ENCODE data around the gene ZDHHC14. TPM values are rescaled to one million over a fixed set of nuclear protein-coding genes. Genes with fewer than 3 reads are reported as not detected.

Gene ZDHHC14
- polyA plus RNA-seq, 3 donors, result 19.1 to 24.5 (median 21.2) TPM

DNA sequence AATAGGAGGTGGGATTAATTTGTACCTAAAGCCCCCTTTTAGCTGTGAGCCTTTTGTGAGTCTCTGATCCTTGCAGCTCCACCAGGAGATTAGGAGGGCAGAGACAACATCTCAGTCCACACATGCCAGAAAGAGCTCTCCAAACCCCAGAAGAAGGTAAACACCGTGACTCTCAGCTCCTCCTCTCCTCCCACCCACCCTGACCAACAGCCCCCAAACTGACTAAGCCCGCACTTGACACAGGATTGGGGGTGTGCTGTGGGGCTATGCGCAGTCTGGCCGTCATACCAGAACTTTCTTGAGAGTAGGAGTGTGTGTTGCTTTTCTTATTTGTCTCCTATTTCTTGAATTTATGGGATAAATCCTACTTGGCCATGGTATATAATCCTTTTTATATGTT is 277.3 kb downstream of the ZDHHC14 start:
- DNase-seq, result no peak

DNA sequence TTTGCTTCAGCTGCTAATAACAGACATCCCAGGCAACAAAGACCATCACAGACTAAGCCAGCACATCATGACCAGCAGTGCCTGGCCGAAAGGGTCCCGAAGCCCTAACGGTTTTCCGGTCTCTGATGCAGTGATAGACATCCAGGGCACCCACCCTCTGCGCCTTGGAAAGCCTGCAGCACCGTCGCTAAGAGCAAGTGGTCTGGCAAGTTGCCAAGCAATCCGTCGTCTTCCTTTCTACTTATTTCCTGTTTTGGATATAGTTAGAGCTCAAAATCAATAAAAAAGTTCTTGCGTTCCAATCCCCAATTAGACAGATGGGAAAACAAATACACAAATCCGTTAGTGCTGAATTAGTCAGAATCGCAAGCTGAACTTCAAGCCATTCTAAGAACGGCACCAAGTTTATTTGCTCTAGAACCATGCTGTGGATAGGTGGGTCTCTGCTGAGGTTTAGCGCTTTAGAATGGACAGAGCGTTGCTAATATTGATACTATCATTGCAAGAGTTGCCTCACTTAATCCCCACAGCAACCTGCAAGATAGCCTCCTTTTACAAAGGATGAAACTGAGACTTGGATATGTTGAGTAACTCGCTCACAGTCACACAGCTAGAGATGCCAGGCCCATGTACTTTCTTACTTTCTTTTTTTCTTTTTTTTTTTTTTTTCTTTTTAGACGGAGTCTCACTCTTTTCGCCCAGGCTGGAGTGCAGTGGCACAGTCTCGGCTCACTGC is 278.7 kb downstream of the ZDHHC14 start:
- DNase-seq, result no peak

- DNase-seq, result no peak
These were observed 279.4 kb downstream of the ZDHHC14 start for GRCh38 chr6:157660414-157660813.

DNA sequence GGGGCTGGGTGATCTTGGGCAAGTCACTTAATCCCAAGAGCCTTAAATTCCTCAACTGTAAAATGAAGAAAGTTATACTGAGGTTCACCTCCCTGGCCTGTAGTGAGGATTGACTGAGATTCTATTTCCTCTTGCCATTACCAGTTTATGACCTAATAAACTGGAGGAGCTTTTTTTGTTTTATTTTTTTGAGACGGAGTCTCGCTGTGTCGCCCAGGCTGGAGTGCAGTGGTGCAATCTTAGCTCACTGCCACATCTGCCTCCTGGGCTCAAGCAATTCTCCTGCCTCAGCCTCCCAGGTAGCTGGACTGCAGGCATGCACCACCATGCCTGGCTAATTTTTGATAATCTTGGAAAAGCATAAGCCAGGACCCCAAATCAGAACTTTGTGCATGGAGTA is 280.7 kb downstream of the ZDHHC14 start:
- no peak for DNase-seq

DNA sequence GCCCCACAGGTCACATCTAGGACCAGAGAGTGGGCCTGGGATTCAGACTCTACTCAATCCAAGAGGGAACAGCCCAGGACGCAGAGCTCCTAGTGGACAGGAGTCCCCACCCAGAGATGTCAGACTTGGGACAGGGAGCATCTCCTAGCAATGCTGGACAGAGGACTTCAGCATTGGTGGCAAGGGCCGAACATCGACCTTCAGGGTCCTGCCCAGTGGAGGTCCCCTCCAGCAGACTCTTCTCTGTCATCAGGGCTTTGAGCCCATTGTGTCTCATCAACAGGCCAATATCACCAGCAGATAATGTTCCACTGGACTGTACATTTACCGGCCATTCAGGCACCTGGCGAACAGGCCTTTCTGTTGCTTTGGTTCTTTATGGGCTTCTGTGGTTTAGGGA is 282.3 kb downstream of the ZDHHC14 start:
- no peak for DNase-seq

GRCh38 chr6:157665180-157665579 is 284.2 kb downstream of the ZDHHC14 start:
- DNase-seq, result no peak

DNA sequence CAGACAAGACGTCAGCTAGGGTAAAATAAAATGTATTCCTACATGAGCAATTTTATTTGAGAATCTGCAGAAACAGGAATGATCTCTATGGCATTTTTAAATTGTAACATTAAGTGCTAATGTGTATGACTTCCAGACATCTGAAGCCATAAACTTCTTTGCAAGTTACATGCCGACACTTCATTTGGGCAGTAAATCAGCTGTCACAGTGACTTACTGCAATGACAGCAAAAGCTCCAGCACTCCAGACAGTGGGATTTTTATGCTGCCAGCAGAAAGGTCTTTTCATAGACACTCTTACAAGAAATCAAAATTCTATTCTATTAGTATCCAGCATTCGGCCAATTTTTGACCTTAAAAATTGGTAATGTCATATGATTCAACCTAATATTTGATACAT is 285.7 kb downstream of the ZDHHC14 start:
- DNase-seq, result no peak

- peak; percentile 74 for DNase-seq
These were observed 286.4 kb downstream of the ZDHHC14 start for GRCh38 chr6:157667211-157668008.

DNA sequence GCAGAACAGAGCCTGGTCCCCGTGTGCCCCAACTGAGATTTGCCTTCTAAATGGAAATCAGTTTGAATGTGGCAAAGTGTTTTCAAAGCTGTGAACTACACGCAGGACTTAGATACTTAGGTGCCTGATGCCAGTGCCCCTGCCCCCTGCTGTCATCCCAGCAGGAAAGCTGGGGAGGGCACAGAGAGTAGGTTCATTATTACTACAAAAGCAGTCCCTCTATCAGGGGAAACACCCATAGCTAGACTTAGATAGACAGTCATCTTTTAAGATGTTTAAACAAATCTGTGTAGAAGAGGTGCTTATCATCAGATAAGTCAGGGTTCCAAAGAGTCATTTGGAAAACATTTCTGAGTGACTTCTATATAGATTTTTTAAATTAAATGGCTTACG is 287.0 kb downstream of the ZDHHC14 start:
- DNase-seq, result no peak

- DNase-seq, result no peak
These were observed 287.7 kb downstream of the ZDHHC14 start for GRCh38 chr6:157668713-157669112.

- no peak for DNase-seq
These were observed 288.3 kb downstream of the ZDHHC14 start for GRCh38 chr6:157669323-157669722.

DNA sequence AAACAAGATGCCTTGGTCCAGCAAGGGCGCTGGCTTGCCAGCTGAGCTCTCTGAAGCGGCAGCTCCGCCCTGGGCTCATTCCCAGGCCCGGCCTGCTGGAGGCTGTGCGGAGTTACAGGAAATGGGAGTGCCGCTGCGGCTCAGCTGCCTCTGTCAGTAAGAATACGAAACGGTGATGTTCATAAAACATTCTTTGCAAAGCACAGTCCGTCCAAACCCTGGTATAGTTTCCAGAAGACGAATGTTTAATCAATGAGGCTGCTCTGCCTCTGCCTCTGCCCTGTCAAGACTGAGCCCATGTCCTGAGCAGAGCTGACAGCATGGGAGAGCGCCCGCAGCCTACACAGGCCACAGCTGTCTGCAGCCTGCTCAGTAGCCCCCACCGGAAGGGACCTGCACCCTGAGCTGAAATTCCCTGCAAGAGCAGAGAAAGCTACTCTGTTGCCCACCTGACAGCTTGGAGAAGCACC is 288.8 kb downstream of the ZDHHC14 start:
- peak; percentile 56 for DNase-seq

DNA sequence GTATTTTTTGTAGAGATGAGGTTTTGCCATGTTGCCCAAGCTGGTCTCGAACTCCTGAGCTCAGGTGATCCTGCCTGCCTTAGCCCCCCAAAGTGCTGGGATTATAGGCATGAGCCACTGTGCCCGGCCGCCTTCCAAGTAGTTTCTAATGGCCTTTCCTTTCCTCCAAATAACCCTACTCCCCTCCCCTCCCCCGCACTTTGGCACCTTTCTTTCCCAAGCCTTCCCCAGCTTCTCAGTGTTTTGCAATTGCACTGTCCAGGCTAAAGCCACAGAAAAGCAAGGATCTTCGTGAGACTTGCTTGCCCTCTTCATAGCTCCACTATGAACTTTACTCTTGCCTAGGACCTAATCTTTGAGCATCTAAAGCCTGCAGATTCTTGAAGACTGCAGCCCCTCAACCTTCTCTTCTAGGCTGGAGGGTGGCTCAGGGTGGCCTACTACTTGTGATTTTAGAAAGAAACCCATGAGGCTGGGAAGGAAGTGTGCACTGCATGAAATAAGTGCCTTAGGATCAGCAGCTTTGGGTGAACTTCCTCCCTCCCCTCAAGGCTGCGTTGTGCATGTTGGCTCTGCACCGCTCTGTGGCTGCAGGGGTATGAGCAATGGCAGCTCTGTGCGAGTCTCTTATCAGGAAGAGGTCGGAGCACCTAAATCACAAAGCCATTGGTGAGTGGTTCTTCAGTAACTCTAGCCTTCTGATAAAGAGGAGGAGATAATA is 289.6 kb downstream of the ZDHHC14 start:
- DNase-seq, result no peak

GRCh38 chr6:157672726-157673412 is 291.9 kb downstream of the ZDHHC14 start:
- DNase-seq, result no peak

GRCh38 chr6:157673596-157673995 is 292.6 kb downstream of the ZDHHC14 start:
- no peak for DNase-seq

GRCh38 chr6:157674061-157674460 is 293.1 kb downstream of the ZDHHC14 start:
- DNase-seq, result no peak

GRCh38 chr6:157675831-157676230 is 294.8 kb downstream of the ZDHHC14 start:
- no peak for DNase-seq

- no peak for DNase-seq
These were observed 295.3 kb downstream of the ZDHHC14 start for GRCh38 chr6:157676241-157676640.

DNA sequence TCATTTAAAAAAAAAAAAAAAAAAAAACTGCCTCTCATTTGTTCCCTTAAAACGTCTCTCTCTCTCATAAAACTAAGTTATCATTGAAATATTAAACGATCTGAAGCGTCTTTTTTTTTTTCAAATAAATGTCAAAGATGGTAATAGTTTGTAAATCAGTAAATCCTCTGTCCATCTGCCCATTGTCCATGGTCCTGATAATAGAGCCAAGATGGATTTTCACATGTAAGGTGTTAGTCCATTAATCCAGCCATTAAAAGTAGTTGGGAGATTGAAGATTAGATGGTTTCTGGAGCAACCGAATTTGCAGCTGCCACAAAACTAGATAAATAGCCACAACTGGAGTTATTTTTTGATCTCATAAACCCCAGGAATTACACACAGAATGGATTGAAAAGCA is 296.2 kb downstream of the ZDHHC14 start:
- no peak for DNase-seq

- DNase-seq, result no peak
These were observed 298.9 kb downstream of the ZDHHC14 start for GRCh38 chr6:157679605-157680580.
